NAMALWA (cell line): Measurements from ENCODE around the gene CD99L2.
A peak's percentile ranks its signal among the peaks of the same experiment; 100 is the strongest.

Experiments
- DNase-seq: peaks from one replicate; pipeline ENCODE4 v3.0.0-alpha.2; 2015; ENCODE audit warnings: low spot score

The CD99L2 gene, protein sequence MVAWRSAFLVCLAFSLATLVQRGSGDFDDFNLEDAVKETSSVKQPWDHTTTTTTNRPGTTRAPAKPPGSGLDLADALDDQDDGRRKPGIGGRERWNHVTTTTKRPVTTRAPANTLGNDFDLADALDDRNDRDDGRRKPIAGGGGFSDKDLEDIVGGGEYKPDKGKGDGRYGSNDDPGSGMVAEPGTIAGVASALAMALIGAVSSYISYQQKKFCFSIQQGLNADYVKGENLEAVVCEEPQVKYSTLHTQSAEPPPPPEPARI

GRCh38 chrX:150898343-150899190 lies at the start of gene CD99L2:
CD99L2 (minus strand) TSS chrX:150898668; CDS start chrX:150898588, 80 bp downstream.
- peak; percentile 87 for DNase-seq

DNA sequence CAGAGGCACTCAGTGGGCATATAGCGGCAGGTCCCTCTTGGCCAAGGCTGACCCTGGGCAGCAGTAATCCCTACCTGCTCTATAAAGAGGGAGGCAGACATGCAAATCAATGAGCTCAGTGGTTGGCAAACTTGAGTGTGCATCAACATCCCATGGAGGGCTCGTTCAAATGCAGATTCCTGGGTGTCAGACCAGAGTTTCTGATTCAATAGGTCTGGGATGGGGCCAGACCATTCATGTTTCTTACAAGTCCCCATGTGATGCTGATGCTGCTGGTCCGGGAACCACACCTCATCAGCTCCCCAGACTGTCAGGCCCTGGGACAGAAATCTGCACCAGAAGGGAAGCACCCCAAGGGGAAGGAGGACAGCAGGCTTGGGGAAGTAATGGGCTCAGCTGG lies 45.8 kb upstream of the CD99L2 start:
- DNase-seq = no peak

DNA sequence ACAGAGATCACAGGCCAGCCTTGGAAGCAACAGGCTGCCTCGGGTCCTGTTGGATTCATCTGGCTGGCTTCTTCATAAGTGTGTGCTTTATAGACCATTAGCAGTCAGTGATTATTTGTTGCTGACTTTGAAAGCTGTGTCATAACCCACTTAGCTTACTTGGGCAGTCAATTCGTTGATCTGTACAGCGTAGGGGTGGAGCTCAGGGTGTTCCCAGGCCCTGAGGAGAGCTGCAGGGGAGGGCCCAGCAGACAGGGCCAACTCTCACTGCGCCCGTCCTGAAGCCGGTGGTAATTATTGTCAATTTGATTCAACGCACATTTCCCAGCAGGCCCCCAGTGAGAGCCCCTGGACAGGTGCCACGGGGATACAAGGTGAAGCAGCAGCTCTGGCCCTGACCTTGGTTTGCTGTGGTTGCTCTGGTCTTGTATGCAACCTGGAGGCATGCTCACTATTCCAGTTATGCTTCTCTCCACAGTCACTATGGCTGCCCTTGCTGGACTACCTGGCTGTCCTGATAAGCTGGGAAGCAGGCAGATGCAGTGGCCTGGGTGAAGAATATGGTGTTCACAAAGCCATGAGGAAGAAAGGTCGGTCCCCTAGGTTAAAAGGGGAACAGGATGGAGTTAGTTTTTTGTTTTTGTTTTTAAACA lies 44.6 kb upstream of the CD99L2 start:
- no peak for DNase-seq

DNA sequence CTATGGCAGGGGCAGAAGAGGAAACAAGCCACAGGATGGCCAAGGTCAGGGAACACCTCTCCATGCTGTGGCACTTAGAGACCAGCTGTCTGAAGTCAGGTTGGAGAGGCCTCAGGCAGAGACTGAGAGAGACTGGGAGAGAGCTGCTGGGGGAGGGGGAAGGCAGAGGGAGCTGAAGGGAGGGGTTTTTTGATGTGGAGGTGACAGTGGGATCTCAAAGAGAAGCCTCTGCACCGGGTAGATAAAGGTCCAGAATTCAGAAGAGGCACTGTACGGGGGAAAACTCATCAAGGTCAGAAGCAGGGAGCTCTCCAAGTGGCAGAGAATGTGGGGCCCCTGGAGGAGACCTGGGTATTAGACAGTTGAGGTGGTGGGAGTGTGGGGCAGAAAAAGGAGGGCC lies 43.1 kb upstream of the CD99L2 start:
- DNase-seq = no peak

DNA sequence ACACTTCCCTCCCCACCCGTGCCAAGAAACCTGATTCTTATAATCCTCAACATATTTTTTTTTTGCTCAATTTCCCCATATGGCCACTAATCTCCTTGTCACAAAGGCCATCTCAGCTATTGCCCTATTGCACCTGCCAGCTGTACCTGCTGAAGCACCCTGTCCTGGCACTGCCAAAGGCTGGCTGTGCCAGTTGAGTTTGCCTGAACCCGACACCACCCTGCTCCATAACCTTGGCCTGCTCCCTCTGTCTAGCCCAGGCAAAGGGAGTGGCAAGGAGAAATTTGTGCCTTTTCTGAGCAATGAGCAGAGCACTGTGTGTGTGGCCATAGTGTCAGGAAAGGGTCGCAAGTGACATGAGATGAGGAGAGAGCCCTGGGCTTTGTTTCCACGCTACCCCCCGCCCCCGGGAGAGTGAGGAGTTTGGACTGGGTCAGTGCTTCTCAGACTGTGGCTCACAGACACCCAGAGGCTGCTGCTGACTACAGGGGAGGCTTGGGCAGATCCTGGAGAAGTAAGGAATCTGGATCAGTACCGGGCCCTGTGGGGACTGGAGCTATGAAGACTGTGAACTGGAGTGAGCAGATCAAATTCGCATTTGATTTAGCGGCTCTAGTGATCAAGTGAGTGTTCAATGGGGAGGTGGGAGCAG lies 42.5 kb upstream of the CD99L2 start:
- no peak for DNase-seq

DNA sequence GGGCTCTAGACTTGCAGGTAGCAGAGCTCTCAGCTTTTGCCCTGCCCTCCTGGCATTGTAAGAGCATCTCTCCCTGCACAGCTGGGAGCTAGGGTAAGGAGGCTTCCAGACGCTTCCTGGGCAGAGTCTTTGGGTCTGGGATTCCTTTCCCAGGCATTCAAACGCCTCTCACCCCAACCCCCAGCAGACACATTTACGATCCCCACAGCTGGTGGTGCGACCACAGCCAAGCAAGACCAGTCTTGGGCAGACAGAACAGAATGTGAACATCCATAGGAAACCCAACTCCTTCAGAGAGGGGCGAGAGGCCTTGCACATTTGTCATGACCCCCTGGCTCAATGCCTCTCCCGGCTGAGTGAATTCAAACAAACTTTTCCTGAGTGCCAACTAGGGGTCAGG lies 38.1 kb upstream of the CD99L2 start:
- DNase-seq = no peak

- DNase-seq = no peak
Observed at GRCh38 chrX:150935467-150935866, 37.0 kb upstream of the CD99L2 start.

- DNase-seq = no peak
Observed at GRCh38 chrX:150934453-150934852, 36.0 kb upstream of the CD99L2 start.

DNA sequence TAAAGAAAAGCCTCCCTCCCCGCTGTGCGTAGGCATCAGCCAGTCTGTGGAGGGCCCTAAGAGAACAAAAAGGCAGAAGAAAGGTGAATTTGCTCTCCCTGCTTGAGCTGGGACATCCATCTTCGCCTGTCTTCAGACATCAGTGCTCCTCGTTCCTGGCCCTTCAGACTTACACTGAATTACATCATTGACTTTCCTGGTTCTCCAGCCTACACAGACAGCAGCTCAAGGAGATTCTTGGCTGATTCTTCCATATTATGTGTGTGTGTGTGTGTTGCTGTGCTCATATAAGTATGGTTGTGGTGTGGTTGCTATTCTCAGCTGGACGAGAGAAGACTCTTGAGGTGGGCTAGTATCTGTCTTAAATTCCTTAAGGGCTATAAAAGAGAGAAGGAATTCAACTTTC lies 35.5 kb upstream of the CD99L2 start:
- no peak for DNase-seq

DNA sequence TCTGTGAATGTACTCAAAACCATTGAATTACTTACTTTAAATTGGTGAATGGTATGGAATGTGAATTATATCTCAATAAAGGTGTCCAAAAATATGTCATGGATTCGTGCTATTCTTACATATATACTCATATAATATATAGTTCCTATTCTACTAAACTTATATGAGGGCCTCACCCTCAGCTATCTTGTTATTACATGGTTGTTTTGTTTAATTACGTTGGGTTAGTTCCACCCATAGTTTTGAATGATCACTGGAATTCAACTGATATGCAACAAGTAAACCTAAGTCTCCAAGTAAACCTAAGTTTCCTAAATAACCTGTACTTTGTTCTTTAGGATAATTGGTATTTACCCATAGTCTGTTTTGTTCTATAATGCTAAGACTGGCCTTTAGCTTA lies 30.6 kb upstream of the CD99L2 start:
- no peak for DNase-seq

DNA sequence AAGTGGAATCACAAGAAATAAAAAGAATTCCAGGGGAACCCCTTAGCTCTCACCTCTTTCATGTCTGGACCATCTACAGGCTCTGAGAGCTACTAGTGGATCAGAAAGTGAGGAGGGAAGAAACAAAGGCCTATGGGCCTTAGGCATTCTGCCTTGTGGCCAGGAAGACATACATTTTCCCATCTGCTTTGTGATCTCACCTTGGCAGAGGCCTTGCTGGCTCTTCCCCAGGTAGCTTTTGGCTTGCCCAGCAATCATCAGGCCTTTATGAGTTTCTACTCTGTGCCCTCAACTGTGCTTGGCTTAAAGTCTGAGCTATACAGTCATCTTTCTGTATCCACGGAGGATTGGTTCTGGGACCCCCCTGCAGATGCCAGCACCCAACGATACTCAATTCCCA lies 28.3 kb upstream of the CD99L2 start:
- DNase-seq = no peak

GRCh38 chrX:150926304-150926703 lies 27.8 kb upstream of the CD99L2 start:
- DNase-seq = no peak

DNA sequence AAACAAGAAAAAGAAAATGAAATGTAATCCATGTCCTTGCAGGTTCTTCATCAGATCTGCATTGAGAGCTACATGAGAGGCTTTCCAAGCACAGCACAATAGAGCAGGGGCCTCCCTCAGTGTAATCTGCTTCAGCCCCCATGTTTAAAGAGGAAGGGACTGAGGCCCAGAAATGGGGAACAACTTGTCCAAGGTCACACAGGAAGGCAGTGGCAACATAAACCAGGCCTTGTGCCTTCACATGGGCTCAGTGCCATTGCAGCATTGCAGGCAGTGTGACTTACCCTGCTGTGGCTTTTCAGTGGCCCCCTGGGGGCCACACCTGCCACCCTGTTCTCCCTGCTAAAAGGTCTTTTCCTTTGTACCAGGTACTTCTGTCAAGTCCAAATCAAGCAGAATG lies 20.9 kb upstream of the CD99L2 start:
- no peak for DNase-seq

GRCh38 chrX:150913511-150913910 lies 15.0 kb upstream of the CD99L2 start:
- DNase-seq = no peak

DNA sequence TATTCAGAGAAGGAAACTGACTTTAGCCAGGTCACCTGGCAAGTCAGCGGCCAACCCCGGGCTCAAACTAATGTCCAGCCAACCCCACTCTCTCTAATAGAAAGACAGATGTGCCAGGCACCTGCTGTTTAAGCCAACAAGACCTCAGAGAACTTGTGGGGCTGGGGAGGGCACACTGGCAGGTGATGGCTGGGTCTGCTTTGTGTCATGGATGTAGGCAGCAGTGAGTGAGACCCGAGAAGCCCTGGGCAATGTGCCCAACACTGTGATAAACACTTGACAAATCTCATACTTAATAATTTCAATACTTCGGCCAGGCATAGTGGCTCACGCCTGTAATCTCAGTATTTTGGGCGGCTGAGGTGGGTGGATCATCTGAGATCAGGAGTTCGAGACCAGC lies 9.0 kb upstream of the CD99L2 start:
- DNase-seq = no peak

- no peak for DNase-seq
Observed at GRCh38 chrX:150906694-150907093, 8.2 kb upstream of the CD99L2 start.

GRCh38 chrX:150905293-150905692 lies 6.8 kb upstream of the CD99L2 start:
- no peak for DNase-seq

DNA sequence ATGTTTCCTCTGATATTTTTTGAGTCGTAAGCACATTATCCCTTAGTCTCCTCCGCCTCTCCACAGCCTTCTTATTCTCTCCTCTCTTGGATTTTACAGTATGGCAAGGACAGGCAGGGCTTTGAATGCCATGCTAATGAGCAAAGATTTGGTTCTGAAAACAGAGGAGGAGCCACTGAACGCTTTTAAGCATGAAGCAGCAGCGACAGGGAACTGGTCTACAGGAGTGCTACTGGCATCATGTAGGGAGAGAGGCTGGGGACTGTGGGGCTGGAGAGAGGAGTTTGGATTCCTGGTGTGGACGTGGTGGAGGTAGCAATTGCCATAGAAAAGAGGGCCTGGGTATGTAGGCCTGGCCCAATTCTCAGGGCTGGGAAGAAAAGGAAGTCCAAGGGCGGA lies 4.6 kb upstream of the CD99L2 start:
- no peak for DNase-seq

GRCh38 chrX:150902434-150903109 lies 4.1 kb upstream of the CD99L2 start:
- no peak for DNase-seq

- peak; percentile 60 for DNase-seq
Observed at GRCh38 chrX:150899191-150899757, 806 bp upstream of the CD99L2 start.
